PFSK-1 (cell line): ENCODE results near the gene CXXC1.
A peak's percentile ranks its signal among the peaks of the same experiment; 100 is the strongest.

ENCODE experiments used
- FOXP2 ChIP-seq: optimal IDR thresholded peaks from 2 replicates; pipeline ENCODE3; 2011; ENCODE audit warnings: borderline replicate concordance, control low read depth, inconsistent platforms; ENCODE audit not compliant: insufficient read depth; ENCODE audit errors: extremely low read length, extremely low read depth
- POLR2AphosphoS5 ChIP-seq: IDR thresholded peaks from 2 replicates; pipeline ENCODE4 v1.6.1; 2012; ENCODE audit warnings: low read depth, mild to moderate bottlenecking, control low read depth, low read length, moderate library complexity
- SIN3A ChIP-seq: IDR thresholded peaks from 2 replicates; pipeline ENCODE4 v1.6.1; 2012; ENCODE audit warnings: mild to moderate bottlenecking, low read length, moderate library complexity, borderline replicate concordance; ENCODE audit not compliant: insufficient read depth
- TAF1 ChIP-seq: IDR thresholded peaks from 2 replicates; pipeline ENCODE4 v1.6.1; 2012; ENCODE audit warnings: low read length, control low read depth, borderline replicate concordance; ENCODE audit not compliant: insufficient read depth
- TF ChIP-seq, protein P1 (sequence below), 2 experiments: IDR thresholded peaks; 2 replicates each; pipeline versions ENCODE4 v1.6.1 to v1.8.0; 2011 to 2012; ENCODE audit warnings: low read depth in 2 of 2, low read length in 2 of 2, control low read depth in 1 of 2, inconsistent platforms in 1 of 2, mild to moderate bottlenecking in 1 of 2, moderate library complexity in 1 of 2; ENCODE audit not compliant: insufficient read depth in 1 of 2

The CXXC1 gene

DNA sequence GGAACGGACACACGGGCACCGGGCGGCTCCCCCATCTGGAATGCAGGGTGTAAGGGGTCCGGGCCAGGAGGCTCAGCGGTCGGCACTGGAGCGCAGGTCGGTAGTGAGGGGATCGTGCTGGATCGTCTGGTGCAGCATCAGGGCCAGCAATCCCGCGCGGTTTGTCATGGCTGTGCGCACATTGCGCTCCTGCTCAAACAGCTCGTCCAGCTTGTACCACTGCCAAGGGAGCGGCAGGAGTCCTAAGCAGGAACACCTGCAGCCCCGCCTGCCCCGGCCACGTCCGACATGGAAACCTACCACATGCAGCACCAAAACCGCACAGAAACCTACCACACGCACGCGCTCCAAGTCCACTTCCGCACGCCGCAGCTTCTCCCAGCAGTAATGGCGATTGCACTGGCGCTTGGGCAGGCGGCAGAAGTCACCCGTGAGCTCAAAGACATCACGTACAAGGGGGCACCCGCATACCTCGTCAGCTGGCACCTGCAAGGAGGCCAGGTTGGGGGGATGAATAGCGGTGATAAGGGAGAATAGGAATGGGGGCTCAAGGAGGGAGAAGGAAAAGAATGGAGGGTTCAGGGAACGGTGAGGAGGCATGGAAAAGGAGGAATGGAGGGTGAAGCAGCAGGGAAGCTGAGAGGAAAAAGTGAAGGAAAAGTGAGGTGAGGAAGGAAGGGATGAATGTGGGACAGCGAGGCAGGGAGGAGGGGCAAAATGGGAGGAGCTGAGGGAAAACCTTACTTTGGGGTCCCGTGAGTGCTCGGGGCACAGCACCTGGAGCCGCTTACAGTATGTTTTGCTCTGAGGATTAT lies 4.8 kb downstream of the CXXC1 start:
- TF ChIP-seq POLR2AphosphoS5 (no peak), TAF1 (no peak), SIN3A (no peak), FOXP2 (no peak)
- TF ChIP-seq, protein P1, sequence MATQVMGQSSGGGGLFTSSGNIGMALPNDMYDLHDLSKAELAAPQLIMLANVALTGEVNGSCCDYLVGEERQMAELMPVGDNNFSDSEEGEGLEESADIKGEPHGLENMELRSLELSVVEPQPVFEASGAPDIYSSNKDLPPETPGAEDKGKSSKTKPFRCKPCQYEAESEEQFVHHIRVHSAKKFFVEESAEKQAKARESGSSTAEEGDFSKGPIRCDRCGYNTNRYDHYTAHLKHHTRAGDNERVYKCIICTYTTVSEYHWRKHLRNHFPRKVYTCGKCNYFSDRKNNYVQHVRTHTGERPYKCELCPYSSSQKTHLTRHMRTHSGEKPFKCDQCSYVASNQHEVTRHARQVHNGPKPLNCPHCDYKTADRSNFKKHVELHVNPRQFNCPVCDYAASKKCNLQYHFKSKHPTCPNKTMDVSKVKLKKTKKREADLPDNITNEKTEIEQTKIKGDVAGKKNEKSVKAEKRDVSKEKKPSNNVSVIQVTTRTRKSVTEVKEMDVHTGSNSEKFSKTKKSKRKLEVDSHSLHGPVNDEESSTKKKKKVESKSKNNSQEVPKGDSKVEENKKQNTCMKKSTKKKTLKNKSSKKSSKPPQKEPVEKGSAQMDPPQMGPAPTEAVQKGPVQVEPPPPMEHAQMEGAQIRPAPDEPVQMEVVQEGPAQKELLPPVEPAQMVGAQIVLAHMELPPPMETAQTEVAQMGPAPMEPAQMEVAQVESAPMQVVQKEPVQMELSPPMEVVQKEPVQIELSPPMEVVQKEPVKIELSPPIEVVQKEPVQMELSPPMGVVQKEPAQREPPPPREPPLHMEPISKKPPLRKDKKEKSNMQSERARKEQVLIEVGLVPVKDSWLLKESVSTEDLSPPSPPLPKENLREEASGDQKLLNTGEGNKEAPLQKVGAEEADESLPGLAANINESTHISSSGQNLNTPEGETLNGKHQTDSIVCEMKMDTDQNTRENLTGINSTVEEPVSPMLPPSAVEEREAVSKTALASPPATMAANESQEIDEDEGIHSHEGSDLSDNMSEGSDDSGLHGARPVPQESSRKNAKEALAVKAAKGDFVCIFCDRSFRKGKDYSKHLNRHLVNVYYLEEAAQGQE (IDR thresholded peaks at IDR 0.05; ENCODE audit: insufficient read depth in 1 of 2, low read depth in 2 of 2, low read length in 2 of 2): no peak

- no peak for TF ChIP-seq POLR2AphosphoS5
- no peak for TF ChIP-seq FOXP2
Observed at GRCh38 chr18:50281972-50282520, 5.4 kb downstream of the CXXC1 start.

GRCh38 chr18:50281295-50281971 lies 6.1 kb downstream of the CXXC1 start, which contains the start of gene MBD1:
Gene MBD1 (minus strand): TSS chr18:50281523. CDS start chr18:50279992, 1,531 bp downstream.
- TF ChIP-seq POLR2AphosphoS5: peak; percentile 57; the same call in 1 of the 2 replicates
- TF ChIP-seq, protein P1 (IDR thresholded peaks at IDR 0.05; ENCODE audit: insufficient read depth in 1 of 2, low read depth in 2 of 2, low read length in 2 of 2): no peak
- no peak for TF ChIP-seq SIN3A
- no peak for TF ChIP-seq FOXP2
- peak; percentile 59; the same call in 1 of the 2 replicates for TF ChIP-seq TAF1

GRCh38 chr18:50280707-50281294 lies 6.7 kb downstream of the CXXC1 start:
- TF ChIP-seq, protein P1 (IDR thresholded peaks at IDR 0.05; ENCODE audit: insufficient read depth in 1 of 2, low read depth in 2 of 2, low read length in 2 of 2): no peak
- TF ChIP-seq FOXP2 (no peak), SIN3A (no peak), POLR2AphosphoS5 (no peak), TAF1 (no peak)

DNA sequence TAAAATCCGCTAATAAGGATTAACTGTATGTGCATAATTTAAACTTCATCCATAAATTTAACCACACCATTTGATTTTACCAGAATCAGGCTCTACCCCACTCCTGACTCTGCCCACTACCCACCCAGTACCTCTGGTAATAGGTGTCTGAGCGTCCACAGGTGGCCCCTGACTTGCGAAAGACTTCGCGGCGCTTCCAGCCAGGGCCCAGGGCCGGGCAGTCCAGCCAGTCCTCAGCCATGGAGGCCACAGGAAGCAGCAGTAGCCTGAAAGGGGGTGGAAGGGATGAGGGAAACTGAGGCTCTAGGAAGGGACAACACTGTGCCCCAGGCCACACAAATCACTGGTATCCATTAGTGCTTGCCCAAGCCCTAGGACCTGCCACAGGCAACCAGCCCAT lies 7.7 kb downstream of the CXXC1 start:
- TF ChIP-seq SIN3A: no peak
